GM12892 (cell line): ENCODE measurements around the gene ZNF276.
"Not testable (repeated sequence)": the region's sequence is repeated elsewhere in the genome, so short reads cannot be mapped to it uniquely, and the experiment has no call there.

Source experiments
- POLR2A ChIP-seq: IDR thresholded peaks from 2 replicates; pipeline ENCODE4 v1.6.1; 2011; ENCODE audit warnings: low read depth, low read length, control low read depth
- POLR2AphosphoS5 ChIP-seq: IDR thresholded peaks from 2 replicates; pipeline ENCODE4 v1.6.1; 2011; ENCODE audit warnings: low read depth, low read length, control low read depth

DNA sequence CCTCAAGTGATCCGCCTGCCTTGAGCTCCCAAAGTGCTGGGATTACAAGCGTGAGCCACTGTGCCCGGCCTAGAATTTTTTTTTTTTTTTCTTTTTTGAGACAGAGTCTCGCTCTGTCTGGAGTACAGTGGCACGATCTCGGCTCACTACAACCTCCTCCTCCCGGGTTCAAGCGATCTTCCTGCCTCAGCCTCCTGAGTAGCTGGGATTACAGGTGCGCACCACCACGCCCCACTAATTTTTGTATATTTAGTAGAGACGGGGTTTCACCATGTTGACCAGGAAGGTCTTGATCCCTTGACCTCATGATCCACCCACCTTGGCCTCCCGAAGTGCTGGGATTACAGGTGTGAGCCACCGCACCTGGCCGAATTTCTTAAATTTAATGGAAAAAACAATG lies 22.6 kb upstream of the ZNF276 start:
- TF ChIP-seq POLR2AphosphoS5, POLR2A: not testable (repeated sequence)
